ENCODE results near the gene PPP2R2C. TPM values are rescaled to one million over a fixed set of nuclear protein-coding genes. Genes with fewer than 3 reads are reported as not detected.

Gene PPP2R2C
- total RNA-seq, 2 donors from 2014 or later = 8.0 to 10.4 TPM

DNA sequence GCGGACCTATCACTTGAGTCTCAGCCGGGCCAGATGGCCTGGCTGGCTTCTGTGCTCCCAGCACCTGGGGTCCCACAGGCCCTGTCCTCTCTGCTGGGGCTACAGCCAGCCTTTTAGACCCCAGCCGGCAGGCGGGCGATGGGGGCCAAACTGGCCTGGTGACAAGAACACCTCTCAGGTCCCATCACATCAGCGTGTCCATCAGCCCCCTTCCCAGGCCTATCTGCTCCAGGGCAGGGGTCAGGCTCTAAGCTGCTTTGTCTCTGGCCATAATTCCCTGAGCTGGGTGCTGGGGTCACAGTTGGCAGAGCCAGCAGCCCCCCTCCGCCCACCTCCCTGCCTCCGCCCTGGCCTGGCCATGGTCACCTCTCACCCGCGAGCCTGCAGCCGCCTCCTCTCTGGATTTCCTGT, 77.7 kb downstream of the PPP2R2C start:
- TF ChIP-seq POLR2A (IDR thresholded peaks at IDR 0.05) = no peak
- TF ChIP-seq, protein P1, sequence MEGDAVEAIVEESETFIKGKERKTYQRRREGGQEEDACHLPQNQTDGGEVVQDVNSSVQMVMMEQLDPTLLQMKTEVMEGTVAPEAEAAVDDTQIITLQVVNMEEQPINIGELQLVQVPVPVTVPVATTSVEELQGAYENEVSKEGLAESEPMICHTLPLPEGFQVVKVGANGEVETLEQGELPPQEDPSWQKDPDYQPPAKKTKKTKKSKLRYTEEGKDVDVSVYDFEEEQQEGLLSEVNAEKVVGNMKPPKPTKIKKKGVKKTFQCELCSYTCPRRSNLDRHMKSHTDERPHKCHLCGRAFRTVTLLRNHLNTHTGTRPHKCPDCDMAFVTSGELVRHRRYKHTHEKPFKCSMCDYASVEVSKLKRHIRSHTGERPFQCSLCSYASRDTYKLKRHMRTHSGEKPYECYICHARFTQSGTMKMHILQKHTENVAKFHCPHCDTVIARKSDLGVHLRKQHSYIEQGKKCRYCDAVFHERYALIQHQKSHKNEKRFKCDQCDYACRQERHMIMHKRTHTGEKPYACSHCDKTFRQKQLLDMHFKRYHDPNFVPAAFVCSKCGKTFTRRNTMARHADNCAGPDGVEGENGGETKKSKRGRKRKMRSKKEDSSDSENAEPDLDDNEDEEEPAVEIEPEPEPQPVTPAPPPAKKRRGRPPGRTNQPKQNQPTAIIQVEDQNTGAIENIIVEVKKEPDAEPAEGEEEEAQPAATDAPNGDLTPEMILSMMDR (IDR thresholded peaks at IDR 0.05) = no peak
- no peak for TF ChIP-seq POLR2AphosphoS5 (IDR thresholded peaks at IDR 0.05)
- intact Hi-C loops (cut with DNase I) = no loop called here

DNA sequence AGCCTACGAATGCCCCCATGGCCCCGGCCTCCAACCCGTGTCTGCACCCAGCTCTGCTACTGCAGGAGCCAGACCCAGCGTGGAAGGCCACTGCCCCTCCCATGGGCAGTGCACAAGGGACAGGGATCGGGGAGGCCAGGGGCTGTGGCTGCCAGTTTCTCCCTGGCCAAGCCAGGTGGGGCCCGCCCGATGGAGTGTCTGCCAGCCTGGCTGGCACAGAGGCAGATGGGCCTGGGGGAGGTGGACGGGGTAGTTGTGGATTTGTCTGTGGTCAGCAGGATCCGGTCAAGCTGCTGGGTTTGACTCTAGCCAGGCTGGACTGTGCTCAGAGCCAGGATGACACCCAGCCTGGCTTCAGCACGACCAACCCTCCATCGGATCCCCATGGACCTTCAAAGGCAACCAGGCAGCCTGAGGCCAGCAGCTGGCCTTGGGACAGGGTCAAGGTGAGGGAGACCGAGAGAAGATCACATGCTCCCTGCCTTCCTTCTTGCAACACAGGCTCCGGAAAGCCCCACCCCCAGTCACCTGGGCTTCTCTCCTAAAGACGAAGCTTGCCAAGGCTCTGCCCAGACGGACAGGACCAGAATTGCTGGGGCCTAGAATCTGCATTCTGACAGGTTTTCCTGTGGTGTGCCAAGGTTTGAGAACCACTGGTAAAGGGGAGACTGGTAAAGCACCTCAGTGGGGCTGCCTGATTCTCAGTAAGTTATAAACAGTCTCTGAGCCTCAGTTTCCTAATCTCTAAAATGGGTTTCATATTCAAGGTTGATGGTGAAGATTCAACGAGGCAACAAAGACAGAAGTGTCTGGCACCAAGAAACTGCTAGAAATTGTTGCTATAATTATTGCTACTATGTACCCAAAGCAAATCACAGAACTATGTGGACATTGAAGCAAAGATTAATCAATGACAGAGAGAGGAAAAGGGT, 78.6 kb downstream of the PPP2R2C start:
- no peaks in the 10 kb centered on the region for H3K4me1 ChIP-seq (replicated peaks)

More for the DNA sequence above, 77.7 kb downstream of the PPP2R2C start:
- H3K4me1 ChIP-seq (replicated peaks) = no peaks in the 10 kb centered on the region
- H3K4me3 ChIP-seq = no peak overlapping the region
- DNase-seq (ENCODE audit: low spot score) = no peak
- no peaks in the 10 kb centered on the region for H3K27me3 ChIP-seq (replicated peaks; ENCODE audit: insufficient read depth)
- WGBS = 91% methylated on average over 11 of the region's 11 CpGs
- no peak overlapping the region for H3K27ac ChIP-seq
- no peaks in the 10 kb centered on the region for H3K9me3 ChIP-seq
- H3K36me3 ChIP-seq = no peaks in the 10 kb centered on the region

DNA sequence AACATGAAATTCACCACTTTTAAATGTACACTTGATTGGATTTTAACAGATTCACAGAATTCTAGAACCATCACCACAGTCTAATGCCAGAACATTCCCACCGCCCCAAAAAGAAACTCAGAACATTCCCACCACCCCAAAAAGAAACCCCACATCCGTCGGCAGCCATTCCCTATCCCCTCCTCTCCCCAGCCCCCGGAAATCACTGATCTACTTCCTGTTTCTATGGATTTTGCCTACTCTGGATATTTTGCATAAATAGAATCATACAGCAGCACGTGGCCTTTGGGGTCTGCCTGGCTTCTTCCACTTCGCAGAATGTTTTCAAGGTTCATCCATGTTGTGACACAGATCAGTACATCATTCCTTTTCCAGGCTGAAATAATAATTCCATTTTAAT, 79.3 kb downstream of the PPP2R2C start:
- H3K4me3 ChIP-seq = no peak overlapping the region
- no peaks in the 10 kb centered on the region for H3K4me1 ChIP-seq (replicated peaks)
- H3K27ac ChIP-seq = no peak overlapping the region
- DNase-seq (ENCODE audit: low spot score) = no peak
- no peaks in the 10 kb centered on the region for H3K9me3 ChIP-seq
- TF ChIP-seq POLR2A (IDR thresholded peaks at IDR 0.05) = no peak
- TF ChIP-seq, protein P1 (IDR thresholded peaks at IDR 0.05) = no peak
- no peak for TF ChIP-seq POLR2AphosphoS5 (IDR thresholded peaks at IDR 0.05)
- H3K27me3 ChIP-seq (replicated peaks; ENCODE audit: insufficient read depth) = no peaks in the 10 kb centered on the region
- intact Hi-C loops (cut with DNase I) = no loop called here
- H3K36me3 ChIP-seq = no peaks in the 10 kb centered on the region
- 80% methylated on average over 6 of the region's 6 CpGs for WGBS

More for the DNA sequence above, 78.6 kb downstream of the PPP2R2C start:
- H3K36me3 ChIP-seq = no peaks in the 10 kb centered on the region
- H3K27ac ChIP-seq = no peak overlapping the region
- H3K27me3 ChIP-seq (replicated peaks; ENCODE audit: insufficient read depth) = no peaks in the 10 kb centered on the region
- H3K4me3 ChIP-seq = no peak overlapping the region
- intact Hi-C loops (cut with DNase I) = no loop called here
- no peaks in the 10 kb centered on the region for H3K9me3 ChIP-seq
- TF ChIP-seq, protein P1 (IDR thresholded peaks at IDR 0.05) = no peak
- TF ChIP-seq POLR2A (IDR thresholded peaks at IDR 0.05) (no peak), POLR2AphosphoS5 (IDR thresholded peaks at IDR 0.05) (no peak)
- no peak for DNase-seq (ENCODE audit: low spot score)
- 83% methylated on average over 16 of the region's 16 CpGs for WGBS

DNA sequence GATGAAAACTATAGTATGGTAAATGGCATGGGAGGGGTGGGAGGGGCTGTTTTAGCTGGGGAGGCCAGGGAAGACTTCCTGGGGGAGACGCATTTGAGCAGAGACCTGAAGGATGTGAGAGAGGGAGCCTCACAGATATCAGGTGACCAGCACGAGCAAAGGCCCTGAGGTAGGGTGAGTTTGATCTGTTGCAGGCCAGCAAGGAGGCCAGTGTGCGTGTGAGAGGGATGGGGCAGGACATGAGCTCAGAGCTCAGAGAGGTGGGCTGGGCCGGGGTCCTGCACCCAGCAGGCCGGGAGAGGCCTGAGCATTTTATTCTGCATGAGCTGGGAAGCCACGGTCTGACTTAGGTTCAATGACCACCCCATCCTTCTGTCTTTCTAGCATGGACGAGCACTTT, 80.0 kb downstream of the PPP2R2C start:
- 96% methylated on average over 7 of the region's 7 CpGs for WGBS
- H3K4me1 ChIP-seq (replicated peaks) = no peaks in the 10 kb centered on the region
- DNase-seq (ENCODE audit: low spot score) = no peak
- H3K27ac ChIP-seq = no peak overlapping the region
- TF ChIP-seq POLR2A (IDR thresholded peaks at IDR 0.05) (no peak), POLR2AphosphoS5 (IDR thresholded peaks at IDR 0.05) (no peak)
- TF ChIP-seq, protein P1 (IDR thresholded peaks at IDR 0.05) = no peak
- intact Hi-C loops (cut with DNase I) = no loop called here
- no peaks in the 10 kb centered on the region for H3K27me3 ChIP-seq (replicated peaks; ENCODE audit: insufficient read depth)
- no peaks in the 10 kb centered on the region for H3K36me3 ChIP-seq
- H3K4me3 ChIP-seq = no peak overlapping the region
- no peaks in the 10 kb centered on the region for H3K9me3 ChIP-seq

DNA sequence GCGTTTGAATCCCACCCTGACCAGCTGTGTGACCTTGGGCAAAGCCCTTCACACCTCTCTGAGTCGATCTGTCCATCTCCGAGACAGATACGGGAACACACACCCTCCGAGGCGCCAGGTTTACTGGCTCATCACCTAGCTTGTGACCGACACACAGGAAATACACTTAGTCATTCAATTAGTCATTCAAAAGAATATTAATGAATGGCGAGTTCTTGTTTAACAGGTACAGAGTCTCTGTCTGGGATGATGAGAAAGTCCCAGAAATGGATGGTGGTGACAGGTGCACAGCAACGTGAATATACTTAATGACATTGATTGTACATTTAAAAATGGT, 80.6 kb downstream of the PPP2R2C start:
- no peaks in the 10 kb centered on the region for H3K4me1 ChIP-seq (replicated peaks)
- 87% methylated on average over 9 of the region's 9 CpGs for WGBS
- no peak overlapping the region for H3K4me3 ChIP-seq
- no peaks in the 10 kb centered on the region for H3K27me3 ChIP-seq (replicated peaks; ENCODE audit: insufficient read depth)
- TF ChIP-seq, protein P1 (IDR thresholded peaks at IDR 0.05) = no peak
- no peak for TF ChIP-seq POLR2A (IDR thresholded peaks at IDR 0.05)
- TF ChIP-seq POLR2AphosphoS5 (IDR thresholded peaks at IDR 0.05) = no peak
- no peaks in the 10 kb centered on the region for H3K9me3 ChIP-seq
- intact Hi-C loops (cut with DNase I) = no loop called here
- H3K27ac ChIP-seq = no peak overlapping the region
- no peaks in the 10 kb centered on the region for H3K36me3 ChIP-seq
- no peak for DNase-seq (ENCODE audit: low spot score)

All from prostate gland (tissue), 2 donors.